DMS114 treated with DMSO at 0.1 percent for 48 hours (cell line): ENCODE results near the gene COG5.
"Not testable (repeated sequence)": the region's sequence is repeated elsewhere in the genome, so short reads cannot be mapped to it uniquely, and the experiment has no call there.

Experiments
- DNase-seq: peaks from one replicate; lab custom pipeline; 2025; ENCODE audit not compliant: unreplicated experiment; lab: John Stamatoyannopoulos, UW

The COG5 gene

GRCh38 chr7:107166736-107167426 lies 396.8 kb downstream of the COG5 start:
- DNase-seq, result no peak

- DNase-seq, result no peak
Measured at GRCh38 chr7:107165341-107165740, 398.4 kb downstream of the COG5 start.

- DNase-seq, result no peak
Measured at GRCh38 chr7:107164092-107164491, 399.6 kb downstream of the COG5 start.

GRCh38 chr7:107162475-107162874 lies 401.2 kb downstream of the COG5 start:
- no peak for DNase-seq

GRCh38 chr7:107161415-107161814 lies 402.3 kb downstream of the COG5 start:
- no peak for DNase-seq

- no peak for DNase-seq
Measured at GRCh38 chr7:107160389-107160788, 403.3 kb downstream of the COG5 start.

- DNase-seq, result no peak
Measured at GRCh38 chr7:107158028-107158427, 405.7 kb downstream of the COG5 start.

- no peak for DNase-seq
Measured at GRCh38 chr7:107157091-107157490, 406.6 kb downstream of the COG5 start.

- not testable (repeated sequence) for DNase-seq
Measured at GRCh38 chr7:107155726-107156125, 408.0 kb downstream of the COG5 start.

GRCh38 chr7:107154826-107155225 lies 408.9 kb downstream of the COG5 start:
- no peak for DNase-seq

- DNase-seq, result no peak
Measured at GRCh38 chr7:107152011-107152410, 411.7 kb downstream of the COG5 start.
